GM12865 (cell line): ENCODE results near the gene KCND3.

ENCODE experiments used
- DNase-seq: peaks from one replicate; pipeline ENCODE4 v3.0.0; 2010; ENCODE audit warnings: low read depth
- H3K4me3 ChIP-seq: 2 replicates; pipeline ENCODE4 v1.5.1; 2011; ENCODE audit warnings: mild to moderate bottlenecking, low read depth, low read length, control low read depth
- TF ChIP-seq, protein P1 (sequence below): IDR thresholded peaks from 2 replicates; pipeline ENCODE4 v1.5.1; 2011; ENCODE audit warnings: low read length, control low read depth, low read depth, inconsistent platforms; ENCODE audit not compliant: insufficient read depth; ENCODE audit errors: missing control alignments

The KCND3 gene

DNA sequence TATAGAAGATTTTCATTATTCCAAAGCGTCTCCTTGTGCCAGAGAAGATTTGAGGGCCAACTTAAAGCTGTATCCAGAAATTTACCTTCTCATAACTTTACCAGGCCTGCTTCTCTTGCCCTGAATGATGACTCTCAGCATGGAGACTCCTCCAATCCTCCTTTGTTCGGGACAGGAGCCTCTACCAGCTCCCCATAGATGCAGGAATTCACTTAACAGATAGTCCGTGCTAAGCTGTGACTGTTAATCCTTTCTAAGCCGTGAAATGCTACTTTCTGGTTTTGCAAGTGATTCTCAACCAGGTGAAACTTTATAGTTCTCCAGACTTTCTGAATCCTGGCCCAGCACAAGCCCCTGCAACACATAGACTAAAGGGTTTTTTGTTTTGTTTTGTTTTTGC, 31.8 kb upstream of the KCND3 start:
- TF ChIP-seq, protein P1, sequence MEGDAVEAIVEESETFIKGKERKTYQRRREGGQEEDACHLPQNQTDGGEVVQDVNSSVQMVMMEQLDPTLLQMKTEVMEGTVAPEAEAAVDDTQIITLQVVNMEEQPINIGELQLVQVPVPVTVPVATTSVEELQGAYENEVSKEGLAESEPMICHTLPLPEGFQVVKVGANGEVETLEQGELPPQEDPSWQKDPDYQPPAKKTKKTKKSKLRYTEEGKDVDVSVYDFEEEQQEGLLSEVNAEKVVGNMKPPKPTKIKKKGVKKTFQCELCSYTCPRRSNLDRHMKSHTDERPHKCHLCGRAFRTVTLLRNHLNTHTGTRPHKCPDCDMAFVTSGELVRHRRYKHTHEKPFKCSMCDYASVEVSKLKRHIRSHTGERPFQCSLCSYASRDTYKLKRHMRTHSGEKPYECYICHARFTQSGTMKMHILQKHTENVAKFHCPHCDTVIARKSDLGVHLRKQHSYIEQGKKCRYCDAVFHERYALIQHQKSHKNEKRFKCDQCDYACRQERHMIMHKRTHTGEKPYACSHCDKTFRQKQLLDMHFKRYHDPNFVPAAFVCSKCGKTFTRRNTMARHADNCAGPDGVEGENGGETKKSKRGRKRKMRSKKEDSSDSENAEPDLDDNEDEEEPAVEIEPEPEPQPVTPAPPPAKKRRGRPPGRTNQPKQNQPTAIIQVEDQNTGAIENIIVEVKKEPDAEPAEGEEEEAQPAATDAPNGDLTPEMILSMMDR, result no peak
- no peak overlapping the region for H3K4me3 ChIP-seq
- DNase-seq, result no peak

DNA sequence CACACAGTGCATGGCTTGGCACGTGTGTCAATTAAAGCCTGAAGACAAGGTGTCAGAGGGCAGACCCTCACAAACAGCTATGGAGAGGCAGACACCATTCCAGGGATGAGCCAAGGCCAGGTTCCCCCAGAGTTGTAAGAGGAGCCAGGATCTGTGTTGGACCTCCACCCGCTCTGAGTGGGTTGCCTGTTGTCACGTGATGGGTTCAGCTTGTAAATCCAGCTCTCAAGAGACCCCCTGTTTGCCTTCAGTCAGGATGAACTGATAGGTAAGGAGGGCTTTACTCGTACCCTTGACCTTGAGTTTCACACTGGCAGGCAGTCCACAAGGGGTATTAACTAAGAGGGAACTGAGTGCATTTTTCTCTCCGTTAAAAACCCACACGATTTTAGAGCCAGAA, 27.7 kb upstream of the KCND3 start:
- TF ChIP-seq, protein P1, result no peak
- DNase-seq, result no peak
- no peak overlapping the region for H3K4me3 ChIP-seq

DNA sequence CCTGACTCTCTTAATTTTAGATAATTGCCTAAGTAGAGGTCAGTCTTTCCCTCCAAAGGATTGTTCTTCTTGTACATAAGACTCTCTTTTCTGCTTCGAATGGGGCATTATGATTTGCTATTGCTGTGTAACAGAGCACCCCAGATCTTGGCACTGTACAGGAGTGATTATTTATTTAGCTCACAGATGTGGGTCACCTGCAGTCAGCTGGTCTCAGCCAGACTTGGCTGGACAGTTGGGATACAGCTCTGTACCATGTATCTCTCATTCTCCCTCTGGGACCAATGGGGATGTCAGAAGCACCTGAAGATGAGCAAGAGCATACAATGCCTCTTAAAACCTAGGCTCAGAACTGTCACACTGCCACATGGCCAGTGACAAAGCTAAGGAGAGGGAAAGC, 23.4 kb upstream of the KCND3 start:
- TF ChIP-seq, protein P1, result no peak
- DNase-seq, result no peak
- H3K4me3 ChIP-seq, result no peak overlapping the region

DNA sequence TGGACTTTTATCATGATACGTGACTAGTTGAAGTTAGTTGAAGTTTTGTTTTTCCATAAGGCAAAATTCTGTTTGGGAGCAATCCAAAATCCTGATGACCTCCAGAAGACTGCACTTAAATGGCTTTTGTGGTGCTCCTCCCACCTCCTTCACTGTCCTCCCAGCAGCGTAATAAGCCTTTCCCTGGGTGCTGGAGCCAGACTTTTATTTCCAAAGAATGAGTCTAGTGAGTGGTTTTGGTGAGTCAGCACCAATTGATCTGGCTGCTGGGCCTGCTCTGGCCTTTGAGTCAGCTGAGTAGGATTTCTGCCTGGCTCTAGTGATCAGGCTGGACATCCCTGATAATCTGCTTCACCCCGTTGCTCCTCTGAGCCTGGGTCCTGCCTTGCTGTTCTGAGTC, 21.7 kb upstream of the KCND3 start:
- no peak for DNase-seq
- TF ChIP-seq, protein P1, result no peak
- H3K4me3 ChIP-seq, result no peak overlapping the region

DNA sequence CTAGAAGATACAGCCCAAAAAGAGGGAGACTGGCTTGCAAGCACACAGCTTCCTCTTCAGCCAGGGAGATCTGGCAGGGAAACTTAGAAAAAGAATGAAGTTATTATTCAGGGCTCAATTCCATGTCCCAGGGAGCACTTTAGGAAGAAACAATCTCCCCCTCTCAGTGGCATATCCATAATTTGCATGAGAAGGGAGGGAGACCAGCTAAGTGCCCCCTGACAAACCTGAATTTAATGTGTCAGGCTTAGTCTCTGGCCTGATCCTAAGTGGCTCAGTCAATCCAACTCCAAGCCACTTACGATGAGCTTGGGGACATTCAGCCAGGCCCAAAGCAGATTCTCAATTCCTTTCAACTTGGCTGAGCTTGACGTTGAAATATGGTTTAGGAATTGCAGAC, 17.7 kb upstream of the KCND3 start:
- no peak for DNase-seq
- TF ChIP-seq, protein P1, result no peak
- H3K4me3 ChIP-seq, result no peak overlapping the region

DNA sequence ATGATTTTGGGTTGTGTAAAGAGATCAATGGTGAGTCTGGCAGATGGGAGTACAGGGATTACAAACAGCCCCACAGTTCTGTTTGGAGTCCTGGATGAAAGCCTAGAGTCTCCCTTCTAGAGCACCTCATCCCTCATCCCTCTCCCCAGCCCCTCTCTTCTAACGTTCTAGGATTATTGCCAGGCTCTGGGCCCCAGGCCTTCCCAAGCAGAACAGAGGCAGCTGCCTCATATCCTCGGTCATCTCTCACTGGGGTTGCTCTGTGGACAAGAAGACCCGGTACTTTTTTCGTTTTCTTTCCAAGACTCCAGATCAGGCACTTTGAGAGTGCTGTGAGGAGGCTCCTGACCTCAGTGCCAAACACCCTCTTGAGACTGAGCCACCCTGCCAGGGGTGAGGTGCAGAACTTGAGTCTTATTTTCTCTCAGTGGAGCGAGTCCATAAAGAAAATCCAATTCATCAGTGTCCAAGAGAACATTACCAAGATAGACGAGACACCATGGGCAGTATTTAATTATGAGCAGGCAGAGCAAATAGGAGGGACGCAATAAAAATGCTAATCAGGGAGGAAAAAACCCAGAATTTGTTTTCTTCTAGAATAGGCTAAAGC, 17.1 kb upstream of the KCND3 start:
- no peak for DNase-seq
- no peak overlapping the region for H3K4me3 ChIP-seq
- TF ChIP-seq, protein P1, result no peak

DNA sequence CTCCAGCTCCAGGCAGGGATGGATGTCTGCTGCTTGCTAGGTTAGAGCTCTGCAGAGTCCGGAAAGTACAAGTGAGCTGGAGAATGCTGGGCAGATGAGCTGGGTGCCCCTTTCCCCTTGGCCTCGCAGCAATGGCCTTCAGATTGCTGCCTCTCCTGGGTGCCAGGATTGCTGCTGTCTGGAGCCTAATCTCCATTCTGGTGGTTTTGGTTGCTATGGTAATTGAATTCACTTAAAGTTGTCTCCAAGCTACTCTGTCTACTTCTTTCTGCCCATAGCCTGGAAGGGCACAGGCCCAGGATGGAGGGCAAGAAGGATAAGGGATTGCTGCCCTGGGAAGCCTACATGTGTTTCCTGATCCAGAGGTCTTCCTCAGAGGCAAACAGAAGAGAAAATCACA, 14.6 kb upstream of the KCND3 start:
- no peak for DNase-seq
- H3K4me3 ChIP-seq, result no peak overlapping the region
- TF ChIP-seq, protein P1, result no peak
